Measurements from ENCODE around the gene HINFP.

- TF ChIP-seq POLR2A (IDR thresholded peaks at IDR 0.05; ENCODE audit: low read depth, low read length) (no peak), POLR2AphosphoS5 (IDR thresholded peaks at IDR 0.05; ENCODE audit: low read depth, low read length) (no peak), TAF1 (IDR thresholded peaks at IDR 0.05; ENCODE audit: borderline replicate concordance, low read depth, low read length) (no peak)
Observed at GRCh38 chr11:119107538-119108145, 13.7 kb upstream of the HINFP start.
